ENCODE measurements around the gene AGBL4.

AGBL4 gene

DNA sequence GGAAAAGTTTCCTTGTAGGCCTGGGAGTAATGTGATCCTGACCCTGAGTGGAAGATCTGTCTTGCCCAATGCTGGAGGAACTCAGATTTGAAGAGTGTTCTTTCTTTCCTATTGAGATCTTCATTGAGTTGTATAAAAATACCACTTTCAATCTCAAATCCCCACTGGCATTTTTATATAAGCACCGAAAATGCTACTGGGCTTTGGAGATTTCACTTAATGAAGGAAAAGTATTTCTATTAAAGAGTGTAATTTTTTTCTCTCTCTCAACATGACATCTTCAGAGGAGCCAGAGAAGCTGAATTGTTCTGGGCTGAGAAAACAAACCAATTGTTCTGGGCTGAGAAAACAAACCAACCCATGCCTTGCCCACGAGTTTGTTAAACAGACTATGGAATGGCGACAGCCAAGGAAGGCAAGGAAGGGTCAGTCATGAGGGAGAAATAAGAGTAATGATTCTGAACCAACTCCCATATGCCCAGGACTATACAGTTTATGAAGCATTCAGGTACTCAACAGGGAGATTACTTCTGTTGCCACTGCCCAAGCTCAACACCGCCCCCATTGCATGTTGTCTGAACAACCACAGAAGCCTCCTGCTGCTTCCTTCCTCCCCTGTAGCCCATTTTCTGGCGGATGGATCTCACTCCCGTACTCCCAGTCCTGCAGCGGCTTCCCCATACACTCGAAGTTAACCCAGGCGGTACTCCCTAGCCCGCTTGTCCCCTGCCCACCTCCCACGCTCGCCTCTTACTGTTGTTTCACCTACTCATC is 1350.2 kb downstream of the AGBL4 start:
- no peak for DNase-seq

DNA sequence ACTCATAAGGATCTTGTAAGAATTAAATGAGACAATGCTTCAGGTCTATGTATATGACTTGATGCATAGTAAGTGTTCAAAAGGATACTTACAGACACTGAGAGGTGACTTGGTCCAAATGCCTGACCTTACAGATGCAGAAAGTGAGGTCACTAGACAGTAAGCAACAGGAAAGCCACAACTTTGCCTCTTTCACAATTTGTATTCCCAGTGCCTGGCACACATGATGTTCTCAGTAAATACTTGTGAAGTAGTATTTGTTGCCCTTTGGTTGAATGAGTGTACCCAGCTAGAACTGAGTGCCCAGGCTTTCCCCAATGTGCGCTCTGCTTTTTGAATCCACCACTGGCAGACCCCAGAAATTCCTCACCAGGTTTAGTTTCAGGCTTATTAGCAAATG is 1352.2 kb downstream of the AGBL4 start:
- DNase-seq: no peak

DNA sequence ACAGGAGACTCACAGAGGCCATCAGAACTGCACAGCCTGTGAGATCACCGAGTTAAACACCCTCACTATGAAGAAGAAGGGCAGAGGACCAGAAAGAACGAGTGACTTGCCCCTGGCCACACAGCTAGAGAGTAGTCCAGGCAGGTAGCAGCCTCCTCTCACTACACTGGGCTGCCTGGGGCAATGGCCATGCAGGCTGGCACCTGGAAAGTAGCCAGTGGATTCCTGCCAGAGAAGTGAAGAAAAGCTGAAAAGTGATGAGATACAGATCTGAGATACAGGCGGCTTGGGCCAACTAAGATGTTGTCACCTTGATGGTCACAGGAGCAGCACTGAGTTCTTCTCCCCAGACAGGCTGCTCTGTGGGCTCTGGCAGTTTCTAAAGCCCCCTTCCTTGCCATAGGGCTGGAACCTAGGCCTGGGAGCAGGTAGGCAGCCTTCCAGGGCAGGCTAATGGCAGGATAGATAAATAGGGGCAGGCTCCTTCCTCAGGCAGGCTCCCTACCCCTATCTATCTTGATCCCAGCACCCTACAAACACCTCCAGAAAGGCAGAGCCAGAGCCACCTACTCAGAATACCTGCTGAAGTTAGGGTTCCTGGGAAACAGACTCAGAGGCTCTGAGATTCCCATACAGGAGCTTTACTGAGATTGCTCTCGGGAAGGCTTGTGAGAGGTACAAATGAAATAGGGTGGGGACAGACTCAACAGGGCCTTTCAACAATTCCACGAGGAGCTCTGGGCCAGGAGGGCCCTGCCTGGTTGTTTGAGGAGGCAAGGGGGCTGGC is 1353.3 kb downstream of the AGBL4 start:
- no peak for DNase-seq

DNA sequence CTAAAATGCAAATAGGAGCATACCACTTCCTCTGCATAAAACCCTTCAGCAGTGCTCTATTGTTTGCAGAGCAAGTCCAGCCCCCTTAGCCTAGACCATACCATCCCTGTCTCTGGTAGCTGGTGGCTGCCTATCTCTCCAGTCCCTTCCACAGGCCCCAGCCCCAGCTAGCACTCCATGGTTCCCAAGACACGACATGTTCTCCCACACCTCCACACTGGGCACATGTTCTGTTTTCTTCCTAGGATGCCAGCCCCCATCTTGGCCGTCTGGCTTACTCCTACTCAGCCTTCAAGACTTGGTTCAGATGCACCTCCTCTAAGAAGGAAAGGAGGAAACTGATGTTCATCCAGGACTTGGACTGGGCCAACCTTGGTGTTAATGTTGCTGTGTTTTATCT is 1355.4 kb downstream of the AGBL4 start:
- DNase-seq: no peak

DNA sequence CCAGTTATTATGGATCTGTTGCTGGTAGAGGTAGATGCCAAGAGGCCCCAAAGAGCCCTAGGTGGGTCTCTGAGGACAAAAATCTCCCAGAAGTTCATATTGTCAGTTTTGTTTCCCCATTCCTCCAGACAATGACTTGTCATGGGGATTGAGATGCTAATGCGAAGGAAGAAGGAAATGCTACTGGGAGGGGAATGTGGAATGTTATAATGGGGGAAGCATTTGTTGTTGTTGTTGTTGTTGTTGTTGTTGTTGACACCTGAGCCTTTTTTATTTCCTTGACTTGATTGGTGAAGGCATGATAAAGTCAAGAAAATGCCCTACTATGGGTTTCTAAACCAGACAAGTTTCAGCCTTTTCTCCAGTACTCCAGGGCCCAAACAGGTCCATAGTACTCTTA is 1356.0 kb downstream of the AGBL4 start:
- DNase-seq: no peak

DNA sequence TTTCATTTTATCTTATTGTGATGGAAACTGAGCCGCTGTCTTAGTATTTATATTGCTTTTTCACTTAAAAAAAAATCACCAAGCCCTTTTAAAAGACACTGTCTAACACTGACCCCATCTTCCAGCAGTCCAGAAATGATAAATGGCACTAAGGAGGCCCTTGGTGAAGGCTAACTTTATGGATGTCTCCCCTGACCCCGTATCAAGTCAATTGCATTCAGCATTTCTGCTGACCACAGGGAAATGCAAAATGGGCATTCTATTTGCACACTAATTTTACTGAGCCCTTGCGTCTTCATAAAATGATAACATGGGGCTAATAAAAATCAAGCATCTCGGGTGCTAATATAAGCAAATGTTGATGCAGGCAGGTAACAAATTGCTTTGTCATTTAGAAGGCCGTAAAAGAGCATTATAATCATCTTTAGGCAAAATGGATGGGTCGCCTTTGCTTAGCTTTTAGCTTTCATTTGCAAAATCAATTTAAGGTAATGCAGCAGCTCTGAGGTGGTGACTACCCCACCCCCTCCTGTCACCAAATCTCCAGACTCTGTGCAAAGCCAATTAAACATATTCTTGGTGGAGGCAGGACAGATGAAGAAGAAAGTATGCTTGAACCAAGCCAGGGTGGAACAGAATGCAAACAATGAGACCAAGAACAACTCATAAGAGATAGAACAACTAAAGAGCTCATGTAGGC is 1357.9 kb downstream of the AGBL4 start:
- no peak for DNase-seq

DNA sequence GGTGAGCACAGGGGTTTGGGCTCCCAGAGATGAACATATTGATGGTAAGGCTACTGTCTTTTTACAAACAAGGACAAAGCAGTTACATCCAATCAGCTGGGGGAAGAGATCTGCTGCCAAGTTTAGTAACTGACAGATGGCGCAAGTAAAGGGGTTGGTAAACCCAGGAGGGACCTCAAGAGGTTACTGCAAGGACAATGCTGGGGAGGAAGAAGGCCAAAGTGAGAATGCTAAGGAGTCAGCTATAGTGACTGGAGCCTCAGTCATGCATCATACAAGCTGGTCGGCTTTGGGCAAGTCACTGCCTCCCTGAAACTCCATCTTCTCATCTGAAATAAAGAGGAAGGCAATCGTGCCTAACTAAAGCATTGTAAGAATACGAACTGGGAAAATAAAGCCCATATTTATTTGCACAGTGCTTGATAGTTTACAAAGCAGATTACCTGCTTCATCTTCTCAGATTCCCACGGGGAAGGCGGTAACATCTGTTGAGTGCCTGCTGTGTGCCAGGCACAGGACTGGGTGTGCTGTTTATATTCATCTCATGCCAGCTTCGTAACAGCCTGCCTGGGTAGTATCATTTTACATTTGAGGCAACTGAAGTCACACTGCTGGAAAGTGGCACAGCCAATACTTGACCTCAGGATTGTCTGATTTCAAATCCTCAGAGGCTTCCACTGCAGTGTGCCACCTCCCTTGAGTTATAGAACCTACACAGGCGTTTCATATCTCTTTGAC is 1361.9 kb downstream of the AGBL4 start:
- DNase-seq: no peak

DNA sequence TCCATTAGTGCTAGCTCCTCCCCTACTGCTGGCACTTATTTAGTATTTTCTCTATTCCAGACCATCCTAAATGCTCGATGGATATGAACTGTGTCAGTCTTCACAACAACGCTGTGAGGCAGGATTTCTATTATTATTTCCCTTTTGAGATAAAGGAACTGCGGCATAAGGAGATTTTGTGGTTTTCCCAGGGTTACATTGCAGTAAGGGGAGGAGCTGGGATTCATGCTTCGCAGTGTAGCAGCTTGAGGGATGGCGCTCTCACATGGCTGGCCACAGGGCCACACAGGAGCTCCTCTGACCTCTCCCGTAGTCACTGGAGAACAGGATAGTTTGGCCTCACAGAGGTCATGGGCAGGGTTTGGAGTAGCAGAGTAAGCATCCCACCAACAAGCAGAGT is 1364.0 kb downstream of the AGBL4 start:
- no peak for DNase-seq

DNA sequence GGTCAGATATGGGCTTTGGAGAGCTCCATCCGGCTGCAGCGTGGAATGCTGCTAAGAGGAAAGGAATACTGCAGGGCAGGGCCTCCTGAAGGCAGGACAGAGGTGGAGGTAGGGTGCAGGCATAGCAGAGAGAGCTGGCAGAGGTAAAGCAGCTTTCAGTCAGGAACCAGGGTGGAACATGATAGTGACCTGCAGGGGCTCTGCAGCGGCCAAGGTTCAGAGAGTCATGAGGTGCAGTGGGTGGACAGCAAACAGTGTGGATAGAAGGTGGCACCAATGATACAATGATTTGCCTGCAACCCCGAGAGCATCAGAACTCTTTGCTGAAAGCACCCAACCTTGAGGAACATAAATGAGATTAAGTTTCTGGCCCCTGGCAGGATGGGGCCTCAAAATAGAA is 1366.3 kb downstream of the AGBL4 start:
- no peak for DNase-seq

DNA sequence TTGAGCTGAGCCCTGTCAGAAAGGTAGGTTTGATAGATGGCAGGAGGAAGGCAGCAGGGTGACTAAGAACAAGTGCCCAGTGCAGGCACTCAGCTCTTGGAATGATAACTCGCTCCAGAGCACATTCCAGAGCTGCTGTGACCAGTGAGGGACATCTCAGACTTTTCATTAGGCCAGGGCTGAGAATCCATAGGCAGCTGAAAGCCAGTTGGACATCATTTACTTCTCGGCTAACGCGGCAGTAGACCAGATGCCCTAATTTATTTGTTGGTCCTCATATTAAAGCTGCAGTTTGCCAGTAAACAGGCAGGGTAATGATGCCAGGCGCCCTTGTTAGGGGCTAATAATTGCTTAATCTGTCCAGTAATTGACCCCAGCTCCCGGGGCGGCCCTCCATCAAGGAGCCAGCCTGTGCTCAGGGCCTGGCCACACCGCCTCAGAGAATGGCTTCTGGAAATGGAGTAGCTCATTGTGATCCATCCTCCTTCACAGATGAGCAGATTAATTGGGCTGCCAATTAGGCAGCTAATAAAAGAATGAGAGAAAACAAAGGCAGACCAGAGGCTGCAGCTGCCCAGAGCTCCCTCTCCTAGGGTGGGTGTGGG is 1369.0 kb downstream of the AGBL4 start:
- no peak for DNase-seq

DNA sequence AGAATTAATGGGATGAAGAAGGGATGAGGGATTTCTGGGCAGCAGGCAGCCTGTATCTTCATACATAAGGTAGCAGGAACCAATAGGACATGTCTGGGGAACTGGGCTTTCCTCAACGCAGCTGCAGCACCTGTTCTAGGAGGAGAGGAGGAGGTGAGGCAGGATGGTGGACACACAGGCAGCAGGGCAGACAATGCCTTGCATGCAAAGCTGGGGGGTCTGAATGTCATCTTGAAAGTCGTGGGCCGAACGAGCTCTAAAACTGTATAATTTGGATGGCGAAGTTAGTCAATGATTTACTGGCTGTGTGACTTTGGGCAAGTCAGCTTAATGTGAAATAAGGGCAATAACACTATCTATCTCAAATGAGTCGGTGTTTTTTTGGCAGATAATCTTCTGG is 1371.4 kb downstream of the AGBL4 start:
- DNase-seq: no peak

DNA sequence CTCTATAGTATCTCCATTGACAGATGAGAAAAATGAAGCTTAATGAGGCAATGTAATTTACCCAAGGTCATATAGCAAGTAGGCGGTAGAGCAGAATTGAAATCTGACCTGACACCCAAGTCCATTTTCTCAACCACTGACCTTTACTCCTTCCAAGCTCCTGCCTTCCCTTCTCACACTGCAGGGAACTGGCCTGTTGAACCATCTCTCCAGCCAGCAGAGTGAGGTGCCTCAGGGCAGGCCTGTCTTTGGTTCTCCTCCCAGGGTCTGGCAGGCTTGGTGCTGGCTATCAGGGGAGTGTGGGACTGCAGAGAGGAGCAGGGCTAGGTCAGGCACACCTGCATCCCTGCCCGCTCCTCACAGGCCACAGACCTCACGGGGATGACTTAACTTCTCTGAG is 1373.9 kb downstream of the AGBL4 start:
- no peak for DNase-seq

DNA sequence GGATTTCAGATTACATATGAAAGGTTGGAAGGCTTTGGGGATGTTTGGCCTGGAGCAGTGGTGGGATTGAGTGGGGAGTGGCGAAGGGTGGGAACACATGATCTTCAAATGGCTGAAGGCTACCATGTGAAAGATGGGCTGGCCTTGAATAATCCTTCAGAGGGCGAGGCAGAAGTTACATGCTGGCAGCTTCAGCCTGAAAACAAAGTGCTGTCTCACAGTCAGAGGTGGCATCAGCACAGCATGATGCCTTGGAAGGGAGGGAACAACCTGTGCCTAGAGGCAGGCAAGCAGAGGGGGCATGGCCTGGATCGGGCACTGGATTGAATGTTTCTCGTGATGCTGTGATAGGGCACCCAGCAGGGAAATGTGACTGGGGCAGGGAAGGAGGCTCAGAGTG is 1377.9 kb downstream of the AGBL4 start:
- DNase-seq: no peak

DNA sequence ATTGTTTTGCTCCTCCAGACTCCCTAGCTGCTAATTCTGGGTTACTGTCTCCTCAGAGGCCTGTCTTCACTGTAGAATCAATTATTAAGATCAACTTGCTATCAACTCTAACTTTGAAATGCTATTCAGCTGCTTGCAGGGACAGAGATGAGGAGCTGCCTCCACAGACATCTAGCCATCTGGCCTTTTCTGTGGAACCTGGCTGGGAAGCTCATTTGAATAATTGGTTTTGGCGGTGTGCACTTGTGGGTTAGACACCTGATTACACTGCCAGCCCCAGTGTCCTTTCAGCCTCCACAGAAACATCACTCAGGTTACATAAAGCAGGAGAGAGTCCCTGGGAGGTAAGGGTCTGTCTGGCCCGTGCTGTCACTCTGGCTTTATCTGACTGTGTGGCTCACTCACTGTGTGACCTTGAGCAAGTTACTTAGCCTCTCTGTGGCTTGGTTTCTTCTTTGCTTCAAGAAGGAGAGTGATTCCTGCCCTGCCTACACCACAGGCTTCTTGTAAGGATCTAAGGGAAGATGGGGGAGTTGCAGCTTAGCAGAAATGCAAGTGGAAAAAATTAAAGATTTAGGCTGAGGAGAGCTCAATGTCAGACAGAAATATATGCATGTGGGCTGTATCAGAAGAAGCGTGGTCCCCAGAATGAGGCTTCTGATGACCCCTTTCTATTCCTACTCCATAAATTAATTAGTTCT is 1378.7 kb downstream of the AGBL4 start:
- no peak for DNase-seq

DNA sequence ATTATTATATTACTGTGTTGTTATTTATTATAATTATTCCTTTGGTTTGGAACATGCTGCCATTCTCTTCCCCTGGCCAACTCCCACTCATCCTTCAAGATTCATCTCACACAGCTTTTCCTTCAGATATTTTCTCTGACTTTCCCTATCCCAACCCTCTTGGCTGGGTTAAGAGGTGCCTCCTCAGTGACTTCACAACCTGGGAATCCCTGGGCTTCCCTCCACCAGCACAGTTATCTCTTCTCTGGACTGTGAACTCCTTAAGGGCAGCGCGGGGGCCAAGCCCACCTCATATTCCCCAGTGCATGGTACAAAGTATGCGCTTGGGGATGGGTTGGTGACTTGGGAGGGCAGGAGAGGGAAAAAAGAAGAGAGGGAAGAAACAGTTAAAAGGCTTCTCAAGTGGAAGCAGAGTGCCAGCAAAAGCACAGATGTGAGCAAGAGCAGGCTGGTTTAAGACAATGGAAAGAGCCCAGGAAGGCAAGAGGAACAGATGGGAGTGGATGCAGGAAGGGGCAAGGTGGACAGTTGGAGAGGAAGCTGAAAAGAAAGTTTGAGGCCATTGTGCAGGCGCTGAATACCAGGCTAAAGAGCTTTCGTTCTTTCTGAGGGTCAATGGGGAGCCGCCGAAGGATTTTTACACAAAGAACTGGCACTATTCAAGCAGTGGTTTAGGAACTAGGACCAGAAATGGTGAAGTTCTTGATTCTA is 1379.4 kb downstream of the AGBL4 start:
- DNase-seq: no peak

DNA sequence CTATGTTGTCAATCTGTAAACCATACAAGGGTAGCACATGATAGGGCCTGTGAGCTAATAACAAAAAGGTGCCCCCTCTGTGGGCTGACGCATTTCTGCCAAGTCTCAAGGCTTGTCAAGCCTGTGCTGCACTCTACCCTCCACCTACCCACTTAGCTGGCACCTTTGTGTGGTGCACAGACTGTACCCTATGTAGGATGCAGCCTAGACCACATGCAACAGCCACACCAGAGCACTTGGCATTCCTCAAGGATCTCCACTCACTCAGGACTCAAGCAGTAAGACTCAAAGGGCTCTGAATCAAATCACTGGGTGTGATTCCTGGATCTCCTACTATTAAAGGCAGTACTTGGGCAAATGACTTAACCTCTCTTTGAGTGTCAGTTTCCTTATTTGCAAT is 1380.6 kb downstream of the AGBL4 start:
- no peak for DNase-seq

DNA sequence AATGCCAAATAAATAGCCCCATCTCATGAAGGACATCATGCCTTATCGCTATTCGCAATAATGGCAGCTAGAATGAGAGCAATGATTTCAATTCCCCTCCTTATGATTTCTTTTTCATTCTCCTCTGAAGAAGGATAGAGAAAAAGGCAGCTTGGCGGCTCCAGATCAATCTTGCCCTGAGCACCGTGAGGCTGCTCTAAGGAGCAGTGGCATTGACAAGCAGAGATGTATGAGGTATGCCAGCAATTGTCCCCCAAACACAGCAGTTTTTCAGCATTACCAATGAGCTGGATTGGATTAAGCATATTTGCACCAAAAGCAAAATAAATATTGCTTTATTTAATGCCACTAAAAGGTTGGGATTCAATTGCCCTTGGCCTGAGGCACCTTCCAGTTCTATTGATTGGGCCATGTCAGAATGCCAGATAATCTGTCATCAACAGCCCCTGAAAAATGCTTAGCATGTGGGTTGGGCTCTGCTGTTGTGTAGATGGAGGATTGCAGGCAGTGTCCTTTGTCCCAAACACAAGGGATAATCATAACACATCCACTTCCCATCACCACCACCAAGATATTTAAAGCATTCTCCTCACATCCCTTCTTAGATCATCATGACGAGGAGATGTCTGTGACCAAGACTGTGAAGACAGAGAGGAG is 1382.8 kb downstream of the AGBL4 start:
- no peak for DNase-seq

DNA sequence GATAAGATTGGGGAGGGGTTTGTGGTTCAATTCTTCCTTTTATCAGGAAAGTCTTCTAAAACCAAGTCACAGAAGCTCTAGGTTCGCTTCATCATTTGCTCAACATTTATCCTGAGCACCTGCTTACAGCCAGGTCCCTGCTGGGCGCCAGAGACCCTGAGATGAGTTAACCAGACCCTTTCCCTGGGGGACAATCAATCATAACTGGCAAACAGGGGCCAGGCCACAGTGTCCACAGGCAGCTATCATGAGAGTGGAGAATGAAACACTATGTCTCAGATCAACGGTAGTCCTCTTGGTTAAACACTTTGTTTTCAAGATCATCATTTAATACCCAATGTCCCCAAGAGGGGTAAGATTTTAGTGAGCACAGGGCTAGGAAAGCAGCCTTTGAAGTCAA is 1393.9 kb downstream of the AGBL4 start:
- DNase-seq: no peak

DNA sequence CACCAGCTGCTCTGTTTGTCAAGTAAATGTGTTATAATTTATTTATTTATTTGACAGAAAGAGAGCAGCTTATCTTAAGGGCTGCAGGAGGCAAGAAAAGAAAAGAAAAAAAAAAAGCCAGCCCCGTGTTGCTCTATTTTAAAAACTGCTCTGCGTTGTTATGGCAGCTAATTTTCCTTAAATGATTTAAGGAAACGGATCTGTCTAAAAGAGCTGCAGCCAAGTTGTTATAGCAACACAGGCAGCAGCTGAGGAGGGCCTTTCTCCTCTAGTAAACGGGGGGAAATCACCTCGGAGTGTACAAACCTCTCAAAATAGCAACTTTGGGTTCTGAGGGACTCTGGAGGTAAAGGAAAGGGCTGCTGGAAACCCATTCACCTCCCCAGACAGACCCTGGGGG is 1396.3 kb downstream of the AGBL4 start:
- no peak for DNase-seq

DNA sequence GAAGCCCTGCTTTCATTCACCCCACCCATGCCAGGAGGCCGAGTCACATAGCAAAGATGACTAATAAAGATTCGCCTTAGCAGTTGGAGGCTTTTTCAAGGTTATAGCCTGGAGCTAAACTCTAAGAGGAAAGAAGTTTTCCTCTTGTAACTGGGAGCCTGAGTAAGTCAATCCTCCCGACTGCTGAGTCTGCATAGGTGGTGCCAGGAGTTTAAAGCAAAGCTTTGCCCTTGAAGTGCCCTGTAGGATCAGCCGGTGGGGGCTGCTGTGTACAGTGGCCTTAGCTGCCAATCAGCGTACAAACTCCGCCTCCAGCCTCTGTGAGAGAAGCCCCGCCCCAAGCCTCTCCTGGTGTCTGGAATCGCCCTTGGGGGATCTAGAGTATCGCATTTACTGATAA is 1404.2 kb downstream of the AGBL4 start:
- no peak for DNase-seq

DNA sequence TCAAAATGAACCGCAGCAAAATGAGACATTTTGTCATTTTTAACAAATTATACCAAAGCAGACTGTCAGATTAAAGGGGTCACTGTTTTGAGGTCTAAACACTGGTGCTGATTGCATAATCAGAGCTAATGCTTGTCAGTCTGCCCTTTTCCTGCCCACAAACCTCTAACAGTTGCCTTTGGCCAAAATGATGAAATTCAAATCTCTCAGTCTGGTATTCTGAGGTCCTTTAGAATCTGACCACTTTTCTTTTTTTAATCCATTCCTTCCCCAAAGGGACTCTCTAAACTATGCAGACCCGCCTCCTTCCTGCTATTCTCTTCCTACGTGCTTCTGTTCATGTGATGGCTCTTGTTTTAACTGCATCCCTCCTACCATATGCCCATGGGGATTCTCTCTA is 1406.5 kb downstream of the AGBL4 start:
- DNase-seq: no peak

Data from hippocampal formation (tissue), 2 donors.